WTC11 (cell line): ENCODE results near the gene TTC14. TPM values are rescaled to one million over a fixed set of nuclear protein-coding genes. Genes with fewer than 3 reads are reported as not detected.
A peak's percentile ranks its signal among the peaks of the same experiment; 100 is the strongest.

Source experiments
- ATAC-seq: fragments of 200-7000 bp; cut with Tn5 transposase; 2 replicates; pipeline ENCODE4 v1.10.0; 2021; ENCODE audit warnings: mild to moderate bottlenecking, moderate library complexity
- CTCF ChIA-PET: fragments of 300-600 bp; sonication (Branson Sonifier 250); formaldehyde crosslinking; loops from one replicate; lab custom pipeline; 2021; ENCODE audit warnings: antibody characterized with exemption; lab: Charles Lee
- POLR2A ChIA-PET: fragments of 350-600 bp; sonication (Branson Sonifier 250); formaldehyde crosslinking; loops from one replicate; lab custom pipeline; 2021; ENCODE audit warnings: antibody characterized with exemption; lab: Charles Lee
- DNase-seq: peaks from one replicate; pipeline ENCODE4 v3.0.0; 2021; ENCODE audit warnings: low spot score
- H3K27ac Mint-ChIP-seq: 2 replicates; pipeline ENCODE4 v1.8.0; 2021; ENCODE audit warnings: mixed read lengths
- H3K27me3 Mint-ChIP-seq: 2 replicates; pipeline ENCODE4 v1.8.0; 2021; ENCODE audit warnings: low read depth, mild to moderate bottlenecking, moderate library complexity, mixed read lengths
- H3K36me3 Mint-ChIP-seq: 2 replicates; pipeline ENCODE4 v1.8.0; 2021; ENCODE audit warnings: mixed read lengths
- H3K4me1 Mint-ChIP-seq: 2 replicates; pipeline ENCODE4 v1.8.0; 2022; ENCODE audit warnings: mixed read lengths
- H3K4me3 Mint-ChIP-seq: 2 replicates; pipeline ENCODE4 v1.8.0; 2021; ENCODE audit warnings: mild to moderate bottlenecking, moderate library complexity, mixed read lengths
- H3K9me3 Mint-ChIP-seq: 2 replicates; pipeline ENCODE4 v1.8.0; 2021; ENCODE audit warnings: mixed read lengths
- HMGXB4 ChIP-seq: sonication (generic); formaldehyde crosslinking; IDR thresholded peaks from 2 replicates; pipeline ENCODE4 v1.8.1; 2023; ENCODE audit warnings: mild to moderate bottlenecking, moderate library complexity, missing genetic modification reagents
- MYBL2 ChIP-seq: sonication (generic); formaldehyde crosslinking; IDR thresholded peaks from 2 replicates; pipeline ENCODE4 v1.8.1; 2023; ENCODE audit warnings: mild to moderate bottlenecking, moderate library complexity, missing genetic modification reagents
- PRDM15 ChIP-seq: sonication (generic); formaldehyde crosslinking; IDR thresholded peaks from 2 replicates; pipeline ENCODE4 v1.8.0; 2022; ENCODE audit warnings: missing genetic modification reagents
- ZNF532 ChIP-seq: fragments of 250-450 bp; sonication (Bioruptor Pico); IDR thresholded peaks from 2 replicates; pipeline ENCODE4 v1.9.0; 2021; ENCODE audit warnings: mild to moderate bottlenecking, borderline replicate concordance
- total RNA-seq: library from RNA; stranded (reverse); gene quantifications from 3 replicates; pipeline ENCODE4 v1.2.3, GENCODE V29; 2021
- TF ChIP-seq, protein P1 (sequence below): sonication (generic); formaldehyde crosslinking; IDR thresholded peaks from 2 replicates; pipeline ENCODE4 v1.8.0; 2023; ENCODE audit warnings: missing genetic modification reagents, mild to moderate bottlenecking, borderline replicate concordance

TTC14 gene
- total RNA-seq, 1 experiment from 2014 or later, result 26.0 TPM

DNA sequence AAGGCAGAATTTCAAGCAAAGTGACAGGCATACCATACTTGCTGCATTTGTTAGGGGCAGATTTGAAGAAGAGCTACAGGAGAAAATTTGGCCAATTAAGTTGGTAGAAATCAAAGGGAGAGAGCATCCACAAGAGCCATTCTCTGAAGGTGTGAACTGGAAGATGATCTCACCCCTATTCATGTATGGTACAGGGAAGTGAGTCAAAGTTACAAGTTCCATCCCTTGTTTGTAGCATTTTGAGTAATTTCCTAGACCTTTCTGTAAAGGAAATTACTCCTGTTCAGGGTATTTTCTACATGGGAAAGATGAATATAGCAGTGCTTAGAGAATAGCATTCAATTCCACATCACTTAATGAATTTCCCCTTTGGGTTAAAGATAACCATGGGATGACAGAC lies 28.4 kb downstream of the TTC14 start (continued):
- no peak for TF ChIP-seq ZNF532 (CRISPR knock-in tag)
- TF ChIP-seq, protein P1, sequence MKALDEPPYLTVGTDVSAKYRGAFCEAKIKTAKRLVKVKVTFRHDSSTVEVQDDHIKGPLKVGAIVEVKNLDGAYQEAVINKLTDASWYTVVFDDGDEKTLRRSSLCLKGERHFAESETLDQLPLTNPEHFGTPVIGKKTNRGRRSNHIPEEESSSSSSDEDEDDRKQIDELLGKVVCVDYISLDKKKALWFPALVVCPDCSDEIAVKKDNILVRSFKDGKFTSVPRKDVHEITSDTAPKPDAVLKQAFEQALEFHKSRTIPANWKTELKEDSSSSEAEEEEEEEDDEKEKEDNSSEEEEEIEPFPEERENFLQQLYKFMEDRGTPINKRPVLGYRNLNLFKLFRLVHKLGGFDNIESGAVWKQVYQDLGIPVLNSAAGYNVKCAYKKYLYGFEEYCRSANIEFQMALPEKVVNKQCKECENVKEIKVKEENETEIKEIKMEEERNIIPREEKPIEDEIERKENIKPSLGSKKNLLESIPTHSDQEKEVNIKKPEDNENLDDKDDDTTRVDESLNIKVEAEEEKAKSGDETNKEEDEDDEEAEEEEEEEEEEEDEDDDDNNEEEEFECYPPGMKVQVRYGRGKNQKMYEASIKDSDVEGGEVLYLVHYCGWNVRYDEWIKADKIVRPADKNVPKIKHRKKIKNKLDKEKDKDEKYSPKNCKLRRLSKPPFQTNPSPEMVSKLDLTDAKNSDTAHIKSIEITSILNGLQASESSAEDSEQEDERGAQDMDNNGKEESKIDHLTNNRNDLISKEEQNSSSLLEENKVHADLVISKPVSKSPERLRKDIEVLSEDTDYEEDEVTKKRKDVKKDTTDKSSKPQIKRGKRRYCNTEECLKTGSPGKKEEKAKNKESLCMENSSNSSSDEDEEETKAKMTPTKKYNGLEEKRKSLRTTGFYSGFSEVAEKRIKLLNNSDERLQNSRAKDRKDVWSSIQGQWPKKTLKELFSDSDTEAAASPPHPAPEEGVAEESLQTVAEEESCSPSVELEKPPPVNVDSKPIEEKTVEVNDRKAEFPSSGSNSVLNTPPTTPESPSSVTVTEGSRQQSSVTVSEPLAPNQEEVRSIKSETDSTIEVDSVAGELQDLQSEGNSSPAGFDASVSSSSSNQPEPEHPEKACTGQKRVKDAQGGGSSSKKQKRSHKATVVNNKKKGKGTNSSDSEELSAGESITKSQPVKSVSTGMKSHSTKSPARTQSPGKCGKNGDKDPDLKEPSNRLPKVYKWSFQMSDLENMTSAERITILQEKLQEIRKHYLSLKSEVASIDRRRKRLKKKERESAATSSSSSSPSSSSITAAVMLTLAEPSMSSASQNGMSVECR, result no peak
- TF ChIP-seq, all 79 proteins: peak for 0

GRCh38 chr3:180631317-180631716 lies 29.4 kb downstream of the TTC14 start:
- POLR2A ChIA-PET, result no interaction called here
- no peaks in the 10 kb centered on the region for H3K9me3 Mint-ChIP-seq
- H3K4me3 Mint-ChIP-seq, result no peak overlapping the region
- no peaks in the 10 kb centered on the region; the same call in 1 of the 2 replicates for H3K27me3 Mint-ChIP-seq
- H3K4me1 Mint-ChIP-seq, result no peaks in the 10 kb centered on the region
- CTCF ChIA-PET, result interaction anchor here (1.7 kb wide), 1 partner anchor 19 kb away, joined by 4 read pairs; no protein-coding TSS in a partner anchor
- no peak for TF ChIP-seq MYBL2 (CRISPR knock-in tag)
- no peak for TF ChIP-seq HMGXB4 (CRISPR knock-in tag)
- TF ChIP-seq, all 79 proteins: peak for 0
- DNase-seq, result no peak
- ATAC-seq, result no peak
- no peak overlapping the region for H3K27ac Mint-ChIP-seq
- no peaks in the 10 kb centered on the region for H3K36me3 Mint-ChIP-seq

- peak; percentile 96 for ATAC-seq
- ChIA-PET CTCF (interaction anchor here (0.7 to 1.4 kb wide), 5 partner anchors 12 to 221 kb away, joined by 3 to 4 read pairs (median 3); partner anchors contain the start of gene CCDC39), POLR2A (no interaction called here)
- Mint-ChIP-seq H3K36me3 (no peaks in the 10 kb centered on the region), H3K27ac (no peak overlapping the region), H3K9me3 (peaks cover 7% of the 10 kb centered on the region; the same call in 1 of the 2 replicates), H3K4me3 (no peak overlapping the region), H3K27me3 (no peaks in the 10 kb centered on the region; the same call in 1 of the 2 replicates), H3K4me1 (no peaks in the 10 kb centered on the region)
- DNase-seq, result peak; percentile 32
- TF ChIP-seq PRDM15 (CRISPR knock-in tag), result no peak
These were observed 31.8 kb downstream of the TTC14 start for GRCh38 chr3:180633722-180634121.
